B cell (primary cell): ENCODE results near the gene SOX6. TPM values are rescaled to one million over a fixed set of nuclear protein-coding genes. Genes with fewer than 3 reads are reported as not detected.

Source experiments
- ATAC-seq: fragments of 200-7000 bp; cut with Tn5 transposase; one replicate; pipeline ENCODE4 v1.10.0; 2021; ENCODE audit warnings: low read depth, mild to moderate bottlenecking, moderate number of reproducible peaks, moderate library complexity
- CTCF ChIA-PET: fragments of 350-600 bp; sonication (Branson Sonifier 250); formaldehyde crosslinking; loops from one replicate; lab custom pipeline; 2021; ENCODE audit warnings: antibody characterized with exemption, inconsistent platforms; lab: Charles Lee
- POLR2A ChIA-PET: fragments of 350-600 bp; sonication (Branson Sonifier 250); formaldehyde crosslinking; loops from one replicate; lab custom pipeline; 2021; ENCODE audit warnings: antibody characterized with exemption; lab: Charles Lee
- DNase-seq: peaks from one replicate; pipeline ENCODE4 v3.0.0; 2013
- H2AFZ ChIP-seq: 2 replicates; pipeline ENCODE4 v1.6.1; 2012; ENCODE audit warnings: mild to moderate bottlenecking, low read depth, low read length; ENCODE audit not compliant: insufficient read depth, poor library complexity, severe bottlenecking
- H3K27ac ChIP-seq, 2 donors: 1 replicate in 1 of 2; 2 replicates in 1 of 2; pipeline ENCODE4 v1.5.1; 2012 to 2013; ENCODE audit warnings: low read length in 2 of 2, mild to moderate bottlenecking in 2 of 2, moderate library complexity in 1 of 2
- H3K27me3 ChIP-seq, 4 experiments: fragments of 200-600 bp in 1 of 4; sonication (generic) in 1 of 4; replicated peaks in 1 of 4; 1 replicate in 2 of 4; 2 replicates in 2 of 4; pipeline versions ENCODE4 v1.6.1 to v1.7.0; 2013 to 2016; ENCODE audit warnings: low read length in 3 of 4, mild to moderate bottlenecking in 2 of 4, mixed read lengths in 1 of 4, moderate library complexity in 1 of 4; ENCODE audit not compliant: insufficient read depth in 4 of 4, control insufficient read depth in 3 of 4; ENCODE audit errors: control extremely low read depth in 1 of 4
- H3K36me3 ChIP-seq, 2 experiments: replicated peaks in 1 of 2; 1 replicate in 1 of 2; 2 replicates in 1 of 2; pipeline versions ENCODE4 v1.6.1 to v1.7.1; 2013; ENCODE audit warnings: low read length in 1 of 2; ENCODE audit not compliant: insufficient read depth in 2 of 2, control insufficient read depth in 1 of 2; ENCODE audit errors: control extremely low read depth in 1 of 2, extremely low read depth in 1 of 2
- H3K4me1 ChIP-seq, 2 donors: fragments of 200-600 bp in 1 of 2; sonication (generic) in 1 of 2; 1 replicate in 1 of 2; 2 replicates in 1 of 2; pipeline versions ENCODE4 v1.5.1 to v1.6.1; 2013 to 2017; ENCODE audit warnings: low read length in 2 of 2; ENCODE audit not compliant: control insufficient read depth in 2 of 2, insufficient read depth in 2 of 2
- H3K4me2 ChIP-seq: replicated peaks from 2 replicates; pipeline ENCODE3; 2012; ENCODE audit warnings: mild to moderate bottlenecking, low read depth, low read length; ENCODE audit not compliant: poor library complexity, severe bottlenecking
- H3K4me3 ChIP-seq, 5 experiments: fragments of 200-600 bp in 1 of 5; sonication (generic) in 1 of 5; 1 replicate in 3 of 5; 2 replicates in 2 of 5; pipeline versions ENCODE4 v1.5.1 to v1.7.0; 2011 to 2016; ENCODE audit warnings: low read length in 4 of 5, mild to moderate bottlenecking in 4 of 5, low read depth in 2 of 5, control low read depth in 1 of 5, moderate library complexity in 1 of 5; ENCODE audit not compliant: insufficient read depth in 1 of 5; ENCODE audit errors: control extremely low read depth in 1 of 5, extremely low read depth in 1 of 5
- H3K79me2 ChIP-seq: fragments of 200-600 bp; sonication (generic); one replicate; pipeline ENCODE4 v1.6.0; 2016; ENCODE audit warnings: low read length; ENCODE audit not compliant: control insufficient read depth, insufficient read depth
- H3K9ac ChIP-seq: fragments of 200-600 bp; sonication (generic); 2 replicates; pipeline ENCODE4 v1.6.1; 2017; ENCODE audit warnings: mild to moderate bottlenecking, low read length, moderate library complexity
- H3K9me3 ChIP-seq, 3 donors: one replicate each; pipeline versions ENCODE4 v1.6.1 to v1.7.1; 2013; ENCODE audit warnings: low read length in 2 of 3; ENCODE audit not compliant: control insufficient read depth in 2 of 3, insufficient read depth in 1 of 3; ENCODE audit errors: control extremely low read depth in 1 of 3
- H4K20me1 ChIP-seq: 2 replicates; pipeline ENCODE4 v1.6.0; 2012; ENCODE audit warnings: mild to moderate bottlenecking, low read length; ENCODE audit not compliant: insufficient read depth, control insufficient read depth, poor library complexity, severe bottlenecking
- H3K27ac Mint-ChIP-seq: one replicate; pipeline ENCODE4 v1.8.0; 2021; ENCODE audit warnings: mixed read lengths
- H3K27me3 Mint-ChIP-seq: one replicate; pipeline ENCODE4 v1.8.0; 2021; ENCODE audit warnings: mixed read lengths
- H3K4me1 Mint-ChIP-seq: one replicate; pipeline ENCODE4 v1.8.0; 2021; ENCODE audit warnings: mixed read lengths
- H3K4me3 Mint-ChIP-seq: one replicate; pipeline ENCODE4 v1.8.0; 2021; ENCODE audit warnings: mixed read lengths
- H3K9me3 Mint-ChIP-seq: one replicate; pipeline ENCODE4 v1.8.0; 2022; ENCODE audit warnings: mixed read lengths; ENCODE audit not compliant: insufficient read depth
- EZH2 ChIP-seq: IDR thresholded peaks from 2 replicates; pipeline ENCODE4 v1.6.1; 2012; ENCODE audit warnings: borderline replicate concordance, low read depth, mild to moderate bottlenecking, moderate library complexity, low read length; ENCODE audit not compliant: insufficient read depth, poor library complexity, severe bottlenecking
- WGBS: methylation state at CpG from one replicate; pipeline ENCODE4 v1.1.5; 2013; ENCODE audit warnings: missing lambda C conversion rate; ENCODE audit not compliant: insufficient coverage; 5-methylcytosine and 5-hydroxymethylcytosine counted together
- intact Hi-C: fragments of 100-400 bp; cut with micrococcal nuclease; formaldehyde crosslinking; loops from one replicate; pipeline ENCODE4 v1.10.0; 2022
- polyA plus RNA-seq: library from polyadenylated mRNA; depleted of rRNA; stranded (reverse); fragments of >200 nt; gene quantifications from 2 replicates; pipeline ENCODE4 v1.2.3, GENCODE V29; 2012
- total RNA-seq, 2 donors: library from RNA; stranded (reverse); fragments of 120-200 nt in 1 of 2; gene quantifications; 1 replicate in 1 of 2; 2 replicates in 1 of 2; pipeline versions ENCODE4 v1.2.3 to v1.2.4, GENCODE V29; 2013 to 2022
- TF ChIP-seq, protein P1 (sequence below): fragments of 200-600 bp; IDR thresholded peaks from one replicate; pipeline ENCODE4 v1.8.0; 2022; ENCODE audit warnings: antibody characterized with exemption, mild to moderate bottlenecking

Gene SOX6
- total and polyA plus RNA-seq, 2 donors (not counting 1 experiment from before 2014, with no cell fraction given) = not detected

GRCh38 chr11:16402654-16403447, 46.5 kb upstream of the SOX6 start:
- Mint-ChIP-seq H3K27me3 (no peaks in the 10 kb centered on the region), H3K4me1 (no peaks in the 10 kb centered on the region), H3K9me3 (no peaks in the 10 kb centered on the region), H3K4me3 (no peak overlapping the region), H3K27ac (no peak overlapping the region)
- intact Hi-C loops = no loop called here
- CTCF ChIA-PET = no interaction called here
- Histone ChIP-seq H3K4me1 (no peaks in the 10 kb centered on the region), H3K9me3 (no peaks in the 10 kb centered on the region), H3K4me2 (no peak overlapping the region), H3K36me3 (no peaks in the 10 kb centered on the region), H3K27ac (no peak overlapping the region), H3K27me3 (no peaks in the 10 kb centered on the region), H3K9ac (no peak overlapping the region), H3K4me3 (no peak overlapping the region), H3K79me2 (no peaks in the 10 kb centered on the region), H2AFZ (no peak overlapping the region), H4K20me1 (no peaks in the 10 kb centered on the region)
- TF ChIP-seq, protein P1, sequence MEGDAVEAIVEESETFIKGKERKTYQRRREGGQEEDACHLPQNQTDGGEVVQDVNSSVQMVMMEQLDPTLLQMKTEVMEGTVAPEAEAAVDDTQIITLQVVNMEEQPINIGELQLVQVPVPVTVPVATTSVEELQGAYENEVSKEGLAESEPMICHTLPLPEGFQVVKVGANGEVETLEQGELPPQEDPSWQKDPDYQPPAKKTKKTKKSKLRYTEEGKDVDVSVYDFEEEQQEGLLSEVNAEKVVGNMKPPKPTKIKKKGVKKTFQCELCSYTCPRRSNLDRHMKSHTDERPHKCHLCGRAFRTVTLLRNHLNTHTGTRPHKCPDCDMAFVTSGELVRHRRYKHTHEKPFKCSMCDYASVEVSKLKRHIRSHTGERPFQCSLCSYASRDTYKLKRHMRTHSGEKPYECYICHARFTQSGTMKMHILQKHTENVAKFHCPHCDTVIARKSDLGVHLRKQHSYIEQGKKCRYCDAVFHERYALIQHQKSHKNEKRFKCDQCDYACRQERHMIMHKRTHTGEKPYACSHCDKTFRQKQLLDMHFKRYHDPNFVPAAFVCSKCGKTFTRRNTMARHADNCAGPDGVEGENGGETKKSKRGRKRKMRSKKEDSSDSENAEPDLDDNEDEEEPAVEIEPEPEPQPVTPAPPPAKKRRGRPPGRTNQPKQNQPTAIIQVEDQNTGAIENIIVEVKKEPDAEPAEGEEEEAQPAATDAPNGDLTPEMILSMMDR = no peak
- no peak for TF ChIP-seq EZH2
- ATAC-seq (no peak), DNase-seq (no peak)
- POLR2A ChIA-PET = no interaction called here
- WGBS = 93% methylated on average over 3 of the region's 5 CpGs

DNA sequence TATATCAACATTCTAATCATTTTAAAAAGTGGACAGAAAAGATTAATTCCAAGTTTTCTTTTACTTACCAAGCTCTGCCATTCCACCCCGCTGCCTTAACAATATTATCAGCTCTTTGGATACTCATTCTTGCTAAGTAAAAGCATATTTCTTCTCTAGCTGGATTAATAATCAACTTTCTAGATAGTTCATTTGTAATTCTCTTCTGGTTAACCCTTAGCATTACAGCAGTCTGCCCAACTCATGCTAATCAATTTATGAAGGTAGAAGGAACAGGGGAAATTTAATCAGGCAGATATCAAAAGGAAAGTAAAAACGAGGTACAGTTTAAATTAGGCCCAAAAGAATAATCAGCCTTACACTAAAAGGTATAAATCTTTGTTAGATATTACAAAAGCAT, 41.0 kb upstream of the SOX6 start:
- intact Hi-C loops = no loop called here
- ChIA-PET CTCF (no interaction called here), POLR2A (no interaction called here)
- TF ChIP-seq EZH2 = no peak
- TF ChIP-seq, protein P1 = no peak
- Histone ChIP-seq H3K27ac (no peak overlapping the region), H3K4me2 (no peak overlapping the region), H3K4me1 (no peaks in the 10 kb centered on the region), H2AFZ (no peak overlapping the region), H4K20me1 (no peaks in the 10 kb centered on the region), H3K4me3 (no peak overlapping the region), H3K9ac (no peak overlapping the region), H3K27me3 (no peaks in the 10 kb centered on the region), H3K36me3 (no peaks in the 10 kb centered on the region), H3K79me2 (no peaks in the 10 kb centered on the region), H3K9me3 (no peaks in the 10 kb centered on the region)
- Mint-ChIP-seq H3K4me3 (no peak overlapping the region), H3K4me1 (no peaks in the 10 kb centered on the region), H3K27ac (no peak overlapping the region), H3K27me3 (no peaks in the 10 kb centered on the region), H3K9me3 (no peaks in the 10 kb centered on the region)
- DNase-seq (no peak), ATAC-seq (no peak)
- WGBS = no CpG with 5 or more reads among the region's 2 CpGs
